PFSK-1 (cell line): Measurements from ENCODE around the gene BPIFB2.

Source experiments
- FOXP2 ChIP-seq: optimal IDR thresholded peaks from 2 replicates; pipeline ENCODE3; 2011; ENCODE audit warnings: borderline replicate concordance, control low read depth, inconsistent platforms; ENCODE audit not compliant: insufficient read depth; ENCODE audit errors: extremely low read length, extremely low read depth
- POLR2AphosphoS5 ChIP-seq: IDR thresholded peaks from 2 replicates; pipeline ENCODE4 v1.6.1; 2012; ENCODE audit warnings: low read depth, mild to moderate bottlenecking, control low read depth, low read length, moderate library complexity
- REST ChIP-seq, 2 experiments: IDR thresholded peaks; 2 replicates each; pipeline versions ENCODE4 v1.6.1 to v1.8.0; 2011 to 2012; ENCODE audit warnings: low read depth in 2 of 2, low read length in 2 of 2, control low read depth in 1 of 2, inconsistent platforms in 1 of 2, mild to moderate bottlenecking in 1 of 2, moderate library complexity in 1 of 2; ENCODE audit not compliant: insufficient read depth in 1 of 2
- SIN3A ChIP-seq: IDR thresholded peaks from 2 replicates; pipeline ENCODE4 v1.6.1; 2012; ENCODE audit warnings: mild to moderate bottlenecking, low read length, moderate library complexity, borderline replicate concordance; ENCODE audit not compliant: insufficient read depth
- TAF1 ChIP-seq: IDR thresholded peaks from 2 replicates; pipeline ENCODE4 v1.6.1; 2012; ENCODE audit warnings: low read length, control low read depth, borderline replicate concordance; ENCODE audit not compliant: insufficient read depth

Gene BPIFB2

GRCh38 chr20:33005132-33005566, 2.4 kb upstream of the BPIFB2 start:
- TF ChIP-seq REST (IDR thresholded peaks at IDR 0.05; ENCODE audit: insufficient read depth in 1 of 2, low read depth in 2 of 2, low read length in 2 of 2) (no peak), FOXP2 (no peak), SIN3A (no peak), TAF1 (no peak), POLR2AphosphoS5 (no peak)

- no peak for TF ChIP-seq FOXP2
- TF ChIP-seq TAF1: no peak
- TF ChIP-seq POLR2AphosphoS5: no peak
- no peak for TF ChIP-seq SIN3A
- TF ChIP-seq REST (IDR thresholded peaks at IDR 0.05; ENCODE audit: insufficient read depth in 1 of 2, low read depth in 2 of 2, low read length in 2 of 2): no peak
Observed at GRCh38 chr20:33005908-33006775, 1.4 kb upstream of the BPIFB2 start.

GRCh38 chr20:33006776-33007375, 628 bp upstream of the BPIFB2 start:
- TF ChIP-seq SIN3A (no peak), FOXP2 (no peak), TAF1 (no peak), POLR2AphosphoS5 (no peak), REST (IDR thresholded peaks at IDR 0.05; ENCODE audit: insufficient read depth in 1 of 2, low read depth in 2 of 2, low read length in 2 of 2) (no peak)

- TF ChIP-seq POLR2AphosphoS5 (no peak), TAF1 (no peak), FOXP2 (no peak), REST (IDR thresholded peaks at IDR 0.05; ENCODE audit: insufficient read depth in 1 of 2, low read depth in 2 of 2, low read length in 2 of 2) (no peak), SIN3A (no peak)
Observed at GRCh38 chr20:33008336-33009213, 1.1 kb downstream of the BPIFB2 start.
